Neural crest cell (in vitro differentiated cells): Measurements from ENCODE around the gene NETO1. TPM values are rescaled to one million over a fixed set of nuclear protein-coding genes. Genes with fewer than 3 reads are reported as not detected.

ENCODE experiments used
- DNase-seq: peaks from one replicate; pipeline ENCODE4 v3.0.0; 2021; ENCODE audit warnings: low read depth, mixed read lengths, low spot score
- H3K27ac Mint-ChIP-seq: one replicate; pipeline ENCODE4 v1.8.0; 2021; ENCODE audit warnings: mild to moderate bottlenecking, mixed read lengths; ENCODE audit not compliant: unreplicated experiment
- H3K27me3 Mint-ChIP-seq: 2 replicates; pipeline ENCODE4 v1.8.0; 2021; ENCODE audit warnings: low read depth, mild to moderate bottlenecking, mixed read lengths
- H3K36me3 Mint-ChIP-seq: 2 replicates; pipeline ENCODE4 v1.8.0; 2021; ENCODE audit warnings: low read depth, mild to moderate bottlenecking, mixed read lengths
- H3K4me1 Mint-ChIP-seq: 2 replicates; pipeline ENCODE4 v1.8.0; 2021; ENCODE audit warnings: mixed read lengths
- H3K4me3 Mint-ChIP-seq: one replicate; pipeline ENCODE4 v1.8.0; 2021; ENCODE audit warnings: mild to moderate bottlenecking, mixed read lengths
- H3K9me3 Mint-ChIP-seq: 2 replicates; pipeline ENCODE4 v1.8.0; 2021; ENCODE audit warnings: mixed read lengths
- CTCF ChIP-seq: fragments of 200-600 bp; sonication (generic); conservative IDR thresholded peaks from 2 replicates; pipeline ENCODE4 v1.5.0; 2021; ENCODE audit warnings: antibody characterized with exemption, mild to moderate bottlenecking
- total RNA-seq: library from RNA; stranded (reverse); gene quantifications from 2 replicates; pipeline ENCODE4 v1.2.1, GENCODE V29; 2021

Gene NETO1
- total RNA-seq, 1 donor from 2014 or later = 6.1 TPM

GRCh38 chr18:72826736-72827135 lies 41.1 kb downstream of the NETO1 start:
- no peaks in the 10 kb centered on the region for H3K36me3 Mint-ChIP-seq
- no peak for DNase-seq
- peaks cover 25% of the 10 kb centered on the region for H3K27me3 Mint-ChIP-seq
- no peak overlapping the region for H3K27ac Mint-ChIP-seq
- H3K4me1 Mint-ChIP-seq = no peaks in the 10 kb centered on the region
- no peak for TF ChIP-seq CTCF
- H3K4me3 Mint-ChIP-seq = no peak overlapping the region
- H3K9me3 Mint-ChIP-seq = no peaks in the 10 kb centered on the region

GRCh38 chr18:72823345-72823744 lies 44.4 kb downstream of the NETO1 start:
- H3K36me3 Mint-ChIP-seq = no peaks in the 10 kb centered on the region
- H3K9me3 Mint-ChIP-seq = no peaks in the 10 kb centered on the region
- no peak overlapping the region for H3K4me3 Mint-ChIP-seq
- no peaks in the 10 kb centered on the region for H3K4me1 Mint-ChIP-seq
- peaks cover 2% of the 10 kb centered on the region for H3K27me3 Mint-ChIP-seq
- TF ChIP-seq CTCF = no peak
- H3K27ac Mint-ChIP-seq = no peak overlapping the region
- no peak for DNase-seq

DNA sequence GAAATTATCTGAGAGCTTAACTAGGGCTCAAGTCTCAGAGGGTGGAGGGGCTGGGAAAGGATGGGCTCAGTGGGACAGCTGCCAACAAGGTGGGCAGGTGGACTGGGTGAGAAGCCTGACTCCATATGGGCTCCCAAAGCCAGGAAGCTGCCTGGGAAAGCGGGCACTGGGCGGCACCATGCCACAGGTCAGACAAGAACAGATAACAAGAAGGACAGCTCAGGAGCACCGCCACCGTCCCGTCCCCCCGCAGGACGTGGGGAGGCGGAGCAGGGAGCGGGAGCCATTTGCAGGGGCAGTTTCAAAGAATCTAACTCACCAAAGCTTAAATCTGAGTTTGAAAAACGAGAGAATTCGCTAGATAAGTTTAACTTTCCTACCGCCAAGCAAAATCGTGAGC lies 45.6 kb downstream of the NETO1 start:
- no peak overlapping the region for H3K27ac Mint-ChIP-seq
- no peak for DNase-seq
- H3K9me3 Mint-ChIP-seq = no peaks in the 10 kb centered on the region
- no peak overlapping the region for H3K4me3 Mint-ChIP-seq
- TF ChIP-seq CTCF = no peak
- peaks cover 2% of the 10 kb centered on the region for H3K27me3 Mint-ChIP-seq
- no peaks in the 10 kb centered on the region for H3K4me1 Mint-ChIP-seq
- H3K36me3 Mint-ChIP-seq = no peaks in the 10 kb centered on the region

GRCh38 chr18:72820571-72820970 lies 47.2 kb downstream of the NETO1 start:
- no peak for DNase-seq
- Mint-ChIP-seq H3K36me3 (no peaks in the 10 kb centered on the region), H3K4me3 (no peak overlapping the region), H3K4me1 (no peaks in the 10 kb centered on the region), H3K27me3 (peaks cover 2% of the 10 kb centered on the region), H3K27ac (no peak overlapping the region), H3K9me3 (no peaks in the 10 kb centered on the region)
- TF ChIP-seq CTCF = no peak

DNA sequence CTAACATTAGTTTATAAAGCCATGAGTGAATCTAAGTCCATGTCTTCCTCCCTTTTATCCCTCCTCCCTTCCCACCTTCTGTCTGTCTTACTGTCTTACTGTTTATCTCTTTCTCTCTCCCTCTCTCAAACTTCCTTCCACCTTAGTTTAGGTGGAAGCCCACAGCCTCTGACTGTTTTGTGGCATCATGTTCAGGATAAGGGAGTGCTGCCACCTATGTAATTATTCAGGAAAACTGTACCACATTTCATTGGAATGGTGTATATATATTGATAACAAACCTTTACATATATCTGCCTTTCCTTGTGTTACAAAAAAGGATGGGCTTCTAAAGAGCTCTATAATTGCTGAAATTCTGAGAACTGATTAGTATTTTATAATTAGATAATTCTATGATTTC lies 48.7 kb downstream of the NETO1 start:
- Mint-ChIP-seq H3K4me3 (no peak overlapping the region), H3K36me3 (no peaks in the 10 kb centered on the region), H3K9me3 (no peaks in the 10 kb centered on the region), H3K27me3 (peaks cover 2% of the 10 kb centered on the region), H3K27ac (no peak overlapping the region), H3K4me1 (no peaks in the 10 kb centered on the region)
- no peak for TF ChIP-seq CTCF
- no peak for DNase-seq

DNA sequence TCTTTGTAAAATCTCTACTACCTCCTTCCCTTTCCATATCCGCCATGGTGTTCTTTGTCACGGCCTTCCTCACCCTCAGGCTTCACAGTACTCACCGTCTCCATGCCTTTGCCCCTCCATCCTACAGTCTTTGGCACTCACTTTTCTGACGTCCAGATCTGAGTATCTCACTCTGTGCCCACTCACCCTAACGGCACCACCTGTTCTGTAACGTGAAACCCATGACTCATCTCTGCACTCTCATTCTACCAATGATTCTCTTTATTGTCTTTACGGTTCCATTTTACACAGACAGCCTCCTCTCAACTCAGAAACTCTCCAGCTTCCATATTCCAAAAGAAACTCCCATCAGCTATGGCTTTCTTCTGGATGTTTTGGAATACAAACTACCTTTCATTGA lies 56.7 kb downstream of the NETO1 start:
- H3K27ac Mint-ChIP-seq = no peak overlapping the region
- no peak for TF ChIP-seq CTCF
- peaks cover 2% of the 10 kb centered on the region for H3K27me3 Mint-ChIP-seq
- H3K36me3 Mint-ChIP-seq = no peaks in the 10 kb centered on the region
- no peaks in the 10 kb centered on the region for H3K9me3 Mint-ChIP-seq
- no peak for DNase-seq
- no peak overlapping the region for H3K4me3 Mint-ChIP-seq
- no peaks in the 10 kb centered on the region for H3K4me1 Mint-ChIP-seq
